HL-60/S4 treated with retinoic acid at 250 ng/mL for 4 days and 3 days (cell line): ENCODE results near the gene SELENOT.
"Not testable (repeated sequence)": the region's sequence is repeated elsewhere in the genome, so short reads cannot be mapped to it uniquely, and the experiment has no call there.

Experiments used
- in situ Hi-C: fragments of 300-500 bp; cut with MboI; formaldehyde crosslinking; loops from 2 replicates; pipeline ENCODE4 v1.7.0; 2022; ENCODE audit warnings: low sequenced_read_pairs

The SELENOT gene, protein sequence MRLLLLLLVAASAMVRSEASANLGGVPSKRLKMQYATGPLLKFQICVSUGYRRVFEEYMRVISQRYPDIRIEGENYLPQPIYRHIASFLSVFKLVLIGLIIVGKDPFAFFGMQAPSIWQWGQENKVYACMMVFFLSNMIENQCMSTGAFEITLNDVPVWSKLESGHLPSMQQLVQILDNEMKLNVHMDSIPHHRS

DNA sequence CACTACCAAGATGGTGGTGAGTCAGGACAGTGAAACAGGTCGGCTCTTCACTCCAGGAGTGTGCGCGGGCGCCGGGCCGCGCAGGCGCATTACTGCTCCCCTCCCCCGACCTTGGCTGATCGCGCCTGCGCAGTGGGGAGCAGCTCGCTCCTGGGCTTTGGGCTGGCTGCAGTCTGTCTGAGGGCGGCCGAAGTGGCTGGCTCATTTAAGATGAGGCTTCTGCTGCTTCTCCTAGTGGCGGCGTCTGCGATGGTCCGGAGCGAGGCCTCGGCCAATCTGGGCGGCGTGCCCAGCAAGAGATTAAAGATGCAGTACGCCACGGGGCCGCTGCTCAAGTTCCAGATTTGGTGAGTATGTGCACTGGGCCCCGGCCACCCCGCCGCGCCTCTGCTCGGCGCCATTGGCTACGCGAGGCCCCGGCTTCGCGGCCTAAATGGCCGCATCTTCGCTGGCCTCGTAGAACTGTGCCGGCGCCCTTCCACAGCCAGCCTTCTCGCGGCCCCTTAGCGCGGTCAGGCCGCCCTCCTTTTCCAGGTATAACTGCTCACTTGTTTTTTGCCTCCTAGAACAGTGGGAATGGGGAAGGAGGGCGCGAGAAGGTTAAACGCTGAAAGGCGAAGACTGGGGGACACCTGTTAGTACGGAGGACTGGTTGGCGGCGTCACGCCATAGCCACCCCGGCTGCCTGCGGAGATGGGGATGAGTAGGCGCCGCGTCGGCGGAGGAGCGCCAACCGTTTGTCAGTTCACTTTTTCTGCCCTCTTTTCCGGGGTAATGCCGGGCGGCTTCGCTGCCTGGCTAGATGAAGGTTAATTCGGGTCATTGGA lies at the start of gene SELENOT:
TSS of gene SELENOT (plus strand) at position 169 of the 827 bp plus-strand sequence. CDS start at position 211, 42 bp downstream.
- in situ Hi-C loops = no loop called here

DNA sequence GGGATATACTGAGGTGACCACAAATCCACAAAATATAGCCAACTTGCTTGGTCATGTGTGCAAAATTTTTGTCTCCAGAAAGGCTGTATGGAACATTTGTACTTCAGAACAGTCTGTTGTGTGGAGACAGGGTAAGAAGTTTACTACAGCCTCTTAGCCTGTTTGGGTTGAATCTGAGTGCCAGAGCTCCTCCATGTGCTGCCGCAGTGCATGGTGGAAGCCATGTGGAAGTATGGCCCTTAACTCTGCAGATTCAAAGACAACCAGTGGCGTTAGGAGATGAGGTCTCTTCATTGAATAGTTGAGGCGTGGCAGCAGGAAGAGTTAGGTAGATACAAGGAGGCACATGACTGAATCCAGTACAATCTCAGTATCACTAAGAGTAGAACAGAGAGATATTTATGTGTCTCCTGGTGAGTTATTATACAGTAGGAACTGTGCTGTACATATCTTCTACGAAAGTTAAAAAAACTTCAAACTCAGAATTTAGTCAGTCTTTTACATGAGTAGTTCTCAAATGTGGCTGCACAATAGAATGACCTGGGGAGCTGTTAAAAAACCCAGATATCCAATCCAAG lies 47.2 kb upstream of the SELENOT start:
- in situ Hi-C loops = no loop called here

- in situ Hi-C loops = no loop called here
Observed at GRCh38 chr3:150556792-150557191, 46.3 kb upstream of the SELENOT start.

DNA sequence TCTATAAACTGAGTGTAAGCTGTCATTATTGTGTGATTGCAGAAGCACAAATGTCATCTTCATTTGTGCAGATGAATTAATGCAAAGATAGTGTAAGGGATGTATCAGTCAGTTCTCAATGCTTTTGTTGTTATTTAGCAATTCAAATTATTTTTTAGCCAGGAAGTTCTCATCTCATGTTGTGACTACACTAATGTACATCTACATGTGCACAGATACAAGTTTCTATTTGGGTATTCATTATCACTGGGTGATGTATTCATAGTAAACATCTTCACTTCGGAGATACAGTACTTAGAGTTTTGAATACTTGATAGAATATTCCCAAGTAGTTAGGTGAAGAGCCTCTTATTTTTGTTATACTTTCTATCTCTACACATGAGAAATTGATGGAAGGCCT lies 45.4 kb upstream of the SELENOT start:
- in situ Hi-C loops = no loop called here

- in situ Hi-C loops = no loop called here
Observed at GRCh38 chr3:150564243-150564642, 38.9 kb upstream of the SELENOT start.

GRCh38 chr3:150567328-150567727 lies 35.8 kb upstream of the SELENOT start:
- in situ Hi-C loops = no loop called here

GRCh38 chr3:150577855-150578254 lies 25.3 kb upstream of the SELENOT start:
- in situ Hi-C loops = no loop called here

DNA sequence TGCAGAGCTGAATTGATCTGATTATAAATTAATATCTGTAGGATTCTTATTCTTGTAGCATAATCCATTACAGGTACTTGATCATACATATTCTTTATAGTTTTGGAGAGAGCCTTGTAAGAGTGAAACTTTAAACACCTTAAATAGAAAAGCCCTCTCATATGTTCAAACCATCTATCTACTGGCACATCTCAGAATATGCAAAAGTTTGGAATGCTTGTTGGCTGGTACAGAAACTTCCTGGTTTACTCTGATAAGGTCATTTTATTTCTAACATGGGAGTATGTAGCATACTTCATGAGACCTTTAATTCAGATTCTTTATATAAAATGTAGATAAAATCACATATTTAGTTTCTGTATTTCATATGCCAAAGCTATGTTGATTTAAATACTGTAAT lies 21.9 kb upstream of the SELENOT start:
- in situ Hi-C loops = no loop called here

- in situ Hi-C loops = no loop called here
Observed at GRCh38 chr3:150582620-150583019, 20.5 kb upstream of the SELENOT start.

DNA sequence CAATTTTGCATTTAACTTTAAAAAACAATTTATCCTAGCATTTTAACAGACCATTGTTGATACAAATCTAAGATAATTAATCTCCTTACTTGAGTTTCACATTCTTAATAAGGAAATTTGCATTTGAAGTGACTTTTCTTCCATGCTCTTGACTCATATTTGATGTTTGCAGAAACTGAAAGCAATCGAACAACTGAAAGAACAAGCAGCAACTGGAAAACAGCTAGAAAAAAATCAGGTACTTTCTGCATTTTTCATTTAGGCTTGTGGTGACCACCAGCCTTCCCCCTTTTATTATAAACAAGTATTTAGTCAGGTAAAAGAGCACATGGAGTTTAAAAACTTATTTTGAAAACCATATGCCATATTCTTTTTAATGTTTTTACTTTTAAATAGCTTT lies 20.1 kb upstream of the SELENOT start:
- in situ Hi-C loops = no loop called here

GRCh38 chr3:150588027-150588830 lies 14.9 kb upstream of the SELENOT start:
- in situ Hi-C loops = no loop called here

DNA sequence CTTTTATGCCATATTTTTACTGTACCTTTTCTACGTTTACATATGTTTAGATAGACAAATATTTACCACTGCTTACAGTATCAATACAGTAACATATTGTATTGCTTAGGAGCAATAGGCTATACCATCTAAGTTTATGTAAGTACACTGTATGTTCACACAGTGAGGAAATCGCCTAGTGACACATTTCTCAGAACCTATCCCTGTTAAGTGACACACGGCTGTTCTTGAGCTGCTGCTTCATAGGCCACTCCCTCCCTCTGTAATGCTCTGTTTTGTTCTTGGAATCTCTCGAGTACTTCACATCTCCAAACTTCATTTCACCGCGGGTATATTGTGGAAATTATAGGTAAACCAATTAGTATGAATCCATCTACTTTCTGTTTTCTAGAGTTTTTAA lies 13.4 kb upstream of the SELENOT start:
- in situ Hi-C loops = no loop called here

- in situ Hi-C loops = no loop called here
Observed at GRCh38 chr3:150594150-150594549, 9.0 kb upstream of the SELENOT start.

GRCh38 chr3:150597646-150598045 lies 5.5 kb upstream of the SELENOT start:
- in situ Hi-C loops = no loop called here

DNA sequence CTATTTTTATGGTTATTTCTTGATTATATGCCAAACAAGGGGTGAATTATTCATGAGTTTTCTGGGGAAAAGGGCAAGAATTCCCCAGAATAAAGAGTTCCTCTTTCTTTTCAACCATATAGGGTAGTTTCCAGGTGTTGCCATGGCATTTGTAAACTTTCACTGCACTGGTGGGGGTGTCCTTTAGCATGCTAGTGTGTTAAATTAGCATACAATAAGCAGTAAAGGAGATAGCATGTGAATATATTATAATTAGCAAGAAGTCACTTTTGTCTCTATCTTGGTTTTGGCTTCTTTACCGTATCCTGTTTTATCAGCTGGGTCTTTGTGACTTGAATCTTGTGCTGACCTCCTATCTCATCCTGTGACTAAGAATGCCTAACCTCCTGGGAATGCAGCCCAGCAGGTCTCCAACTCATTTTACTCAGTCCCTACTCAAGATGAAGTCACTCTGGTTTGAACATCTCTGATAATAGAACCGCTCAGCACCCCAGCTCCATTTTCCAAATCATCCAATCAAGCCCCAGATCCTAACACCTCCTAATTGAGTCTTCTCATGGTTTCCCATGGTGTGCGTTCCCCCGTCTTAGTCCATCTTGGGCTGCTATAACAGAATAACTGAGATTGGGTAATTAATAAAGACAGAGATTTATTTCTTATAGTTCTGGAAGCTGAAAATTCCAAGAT lies 3.4 kb upstream of the SELENOT start:
- in situ Hi-C loops = no loop called here

DNA sequence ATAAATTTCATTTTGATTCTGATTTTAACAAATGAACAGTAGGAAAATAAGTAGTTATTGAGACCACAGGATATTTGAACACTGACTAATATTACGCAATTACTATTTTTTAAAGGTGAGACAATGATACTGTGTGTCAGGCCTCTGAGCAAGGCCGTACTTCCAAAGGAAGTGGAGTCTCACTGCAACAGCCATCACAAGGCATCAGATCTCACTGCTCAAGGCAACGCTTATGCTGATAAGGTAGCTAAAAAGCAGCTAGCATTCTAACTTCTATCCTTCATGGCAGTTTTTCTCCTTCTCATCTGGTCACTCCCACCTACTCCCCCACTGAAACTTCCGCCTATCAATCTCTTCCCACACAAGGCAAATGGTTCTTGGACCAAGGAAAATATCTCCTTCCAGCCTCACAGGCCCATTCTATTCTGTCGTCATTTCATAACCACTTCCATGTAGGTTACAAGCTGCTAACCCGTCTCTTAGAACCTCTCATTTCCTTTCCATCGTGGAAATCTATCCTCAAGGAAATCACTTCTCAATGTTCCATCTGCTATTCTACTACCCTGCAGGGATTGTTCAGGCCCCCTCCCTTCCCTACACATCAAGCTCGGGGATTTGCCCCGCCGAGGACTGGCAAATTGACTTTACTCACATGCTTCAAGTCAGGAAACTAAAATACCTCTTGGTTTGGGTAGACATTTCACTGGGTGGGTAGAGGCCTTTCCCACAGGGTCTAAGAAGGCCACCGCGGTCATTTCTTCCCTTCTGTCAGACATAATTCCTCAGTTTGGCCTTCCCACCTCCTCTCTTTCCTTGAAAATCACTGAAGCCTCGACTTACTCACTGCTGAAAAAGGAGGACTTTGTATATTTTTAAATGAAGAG lies 2.2 kb upstream of the SELENOT start:
- in situ Hi-C loops = not testable (repeated sequence)

DNA sequence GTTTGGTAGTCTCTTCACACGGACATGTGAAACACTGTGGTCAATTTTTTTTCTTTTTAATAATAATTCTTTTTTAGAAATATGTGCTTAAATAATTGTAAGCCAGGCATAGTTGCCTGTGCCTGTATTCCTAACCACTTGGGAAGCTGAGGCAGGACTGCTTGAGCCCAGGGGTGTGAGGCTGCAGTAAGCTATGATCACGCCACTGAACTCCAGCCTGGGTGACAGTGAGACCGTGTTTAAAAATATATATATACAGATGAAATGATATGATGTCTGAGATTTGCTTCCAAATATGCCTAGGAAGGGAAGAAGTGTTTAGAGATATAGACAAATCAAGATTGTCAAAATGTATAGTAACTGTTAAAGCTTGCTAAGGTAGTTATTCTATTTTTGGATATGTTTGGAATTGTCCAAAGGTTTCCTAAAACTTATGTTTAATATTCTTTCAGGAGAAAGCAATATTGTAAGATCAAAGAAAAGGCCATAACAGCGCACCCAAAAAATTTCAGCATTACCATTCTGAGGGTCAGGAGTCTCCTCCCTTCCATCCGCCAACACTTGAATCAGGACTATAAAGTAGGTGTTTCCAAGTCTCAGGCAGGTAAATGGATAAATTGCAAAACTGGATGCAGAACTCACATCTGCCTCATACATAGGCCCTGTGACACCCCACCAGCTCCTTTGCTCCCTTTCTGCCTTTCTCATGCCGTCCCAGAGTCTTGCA lies 532 bp upstream of the SELENOT start:
- in situ Hi-C loops = no loop called here

DNA sequence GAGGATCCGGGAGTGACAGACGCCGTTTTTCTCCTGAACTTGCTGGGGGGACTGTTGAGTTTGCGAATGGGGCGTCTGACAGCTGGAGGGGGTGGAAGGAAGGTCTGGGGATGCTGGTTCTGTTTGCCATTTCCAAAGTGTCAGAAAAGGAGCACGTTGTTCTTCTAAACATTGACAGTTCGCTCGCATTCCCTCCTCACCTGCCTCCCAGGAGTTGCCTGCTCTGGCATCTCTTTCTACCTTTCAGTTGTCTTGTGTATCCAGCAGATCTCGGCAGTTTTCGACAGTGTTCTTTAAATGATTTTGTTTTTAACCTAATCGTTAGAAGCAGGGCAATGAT lies 829 bp downstream of the SELENOT start:
- in situ Hi-C loops = no loop called here

DNA sequence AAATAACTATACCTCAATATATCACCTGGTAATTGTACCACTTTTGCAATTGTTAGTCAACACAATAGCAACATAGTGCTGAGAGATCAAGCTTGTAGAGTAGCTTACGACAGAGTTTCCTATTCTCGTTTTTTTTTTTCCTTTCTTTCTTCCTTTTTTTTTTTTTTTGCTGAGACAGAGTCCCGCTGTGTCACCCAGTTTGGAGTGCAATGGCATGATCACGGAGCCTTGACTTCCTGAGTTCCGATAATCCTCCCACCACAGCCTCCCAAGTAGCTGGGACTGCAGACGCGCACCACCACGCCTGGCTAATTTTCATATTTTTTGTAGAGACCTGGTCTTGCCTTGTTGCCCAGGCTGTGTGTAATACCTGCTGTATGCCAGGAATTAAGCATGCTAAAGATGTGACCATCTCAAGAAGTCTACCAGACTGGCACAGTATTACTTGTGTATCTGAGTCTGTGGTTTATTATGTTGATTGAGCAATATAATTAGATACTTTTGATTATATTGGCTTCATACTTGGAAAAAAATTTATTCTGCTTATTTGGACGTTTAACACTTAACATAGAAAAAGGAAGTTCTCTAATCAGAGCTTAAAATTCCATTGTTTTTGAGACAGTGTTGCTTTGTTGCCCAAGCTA lies 3.0 kb downstream of the SELENOT start:
- in situ Hi-C loops = no loop called here
